Breast epithelium (tissue), 4 donors: Measurements from ENCODE around the gene RAD23B. TPM values are rescaled to one million over a fixed set of nuclear protein-coding genes. Genes with fewer than 3 reads are reported as not detected.

Source experiments
- DNase-seq, 2 donors: peaks; one replicate each; pipeline ENCODE4 v3.0.0-alpha.2; 2019; ENCODE audit warnings: low spot score in 2 of 2
- H3K27ac ChIP-seq, 2 donors: fragments of 200-600 bp; sonication (generic) in 1 of 2; one replicate each; pipeline ENCODE4 v1.5.1; 2016 to 2019; ENCODE audit warnings: mild to moderate bottlenecking in 1 of 2
- H3K27me3 ChIP-seq, 2 donors: fragments of 200-600 bp; sonication (generic) in 1 of 2; one replicate each; pipeline versions ENCODE4 v1.5.1 to v1.6.0; 2017 to 2019; ENCODE audit warnings: control low read depth in 1 of 2, mild to moderate bottlenecking in 1 of 2
- H3K36me3 ChIP-seq: fragments of 200-600 bp; one replicate; pipeline ENCODE4 v1.5.1; 2019
- H3K4me1 ChIP-seq, 2 donors: fragments of 200-600 bp; sonication (generic); one replicate each; pipeline ENCODE4 v1.5.1; 2016 to 2019; ENCODE audit warnings: control low read depth in 1 of 2
- H3K4me3 ChIP-seq, 3 donors: fragments of 200-600 bp; sonication (generic); 1 replicate in 2 of 3; 2 replicates in 1 of 3; pipeline ENCODE4 v1.5.1; 2016 to 2019; ENCODE audit warnings: mild to moderate bottlenecking in 3 of 3, moderate library complexity in 2 of 3
- H3K9me3 ChIP-seq, 2 donors: fragments of 200-600 bp; sonication (generic) in 1 of 2; one replicate each; pipeline ENCODE4 v1.5.1; 2016 to 2019; ENCODE audit warnings: control low read depth in 1 of 2
- POLR2A ChIP-seq: fragments of 450-650 bp; IDR thresholded peaks from one replicate; pipeline ENCODE4 v1.6.1; 2016; ENCODE audit warnings: antibody characterized with exemption, mild to moderate bottlenecking, moderate library complexity
- POLR2AphosphoS5 ChIP-seq, 3 donors: sonication (generic); formaldehyde crosslinking; IDR thresholded peaks; one replicate each; pipeline ENCODE4 v1.6.1; 2017; ENCODE audit warnings: antibody characterized with exemption in 3 of 3
- intact Hi-C: fragments of 100-400 bp; cut with DNase I; formaldehyde crosslinking; loops from one replicate; pipeline ENCODE4 v1.15.1; 2023; ENCODE audit warnings: low total_unique reads
- total RNA-seq, 3 donors: library from RNA; depleted of rRNA; stranded (reverse); fragments of >200 nt; gene quantifications; one replicate each; pipeline ENCODE4 v1.1.0, GENCODE V29; 2016
- TF ChIP-seq, protein P1 (sequence below), 3 donors: fragments of 450-650 bp; IDR thresholded peaks; one replicate each; pipeline ENCODE4 v1.5.1; 2016 to 2017; ENCODE audit warnings: antibody characterized with exemption in 3 of 3, mild to moderate bottlenecking in 3 of 3, moderate library complexity in 3 of 3

Gene RAD23B
- total RNA-seq, 3 donors from 2014 or later, result 63.6 to 70.2 (median 68.1) TPM

DNA sequence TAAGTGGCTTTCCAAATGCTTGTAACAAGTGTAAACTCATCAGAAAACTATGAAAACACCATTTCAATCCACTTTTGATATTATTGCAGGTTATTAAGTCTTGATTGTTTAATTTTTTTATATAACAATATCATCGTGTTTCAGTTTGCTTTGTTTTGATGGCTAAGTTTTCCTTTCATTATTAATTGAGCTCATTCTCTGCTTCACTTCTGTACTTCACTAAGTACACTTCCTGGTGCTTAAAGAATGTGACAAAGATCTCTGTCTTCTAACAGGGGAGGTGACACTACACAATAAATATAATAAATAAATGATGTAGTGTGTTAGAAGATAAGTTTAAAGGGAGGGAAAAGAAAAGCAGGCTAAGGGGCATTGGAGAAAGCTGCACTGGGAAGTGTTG lies 13.0 kb upstream of the RAD23B start:
- H3K27ac ChIP-seq, result peak overlapping the region in 1 of 2 donors; percentile 60
- no peaks in the 10 kb centered on the region for H3K4me1 ChIP-seq
- DNase-seq, result no peak
- no peak overlapping the region for H3K4me3 ChIP-seq
- no peaks in the 10 kb centered on the region for H3K36me3 ChIP-seq
- intact Hi-C loops, result no loop called here
- TF ChIP-seq POLR2AphosphoS5 (IDR thresholded peaks at IDR 0.05), result no peak
- no peaks in the 10 kb centered on the region for H3K9me3 ChIP-seq
- no peaks in the 10 kb centered on the region for H3K27me3 ChIP-seq

DNA sequence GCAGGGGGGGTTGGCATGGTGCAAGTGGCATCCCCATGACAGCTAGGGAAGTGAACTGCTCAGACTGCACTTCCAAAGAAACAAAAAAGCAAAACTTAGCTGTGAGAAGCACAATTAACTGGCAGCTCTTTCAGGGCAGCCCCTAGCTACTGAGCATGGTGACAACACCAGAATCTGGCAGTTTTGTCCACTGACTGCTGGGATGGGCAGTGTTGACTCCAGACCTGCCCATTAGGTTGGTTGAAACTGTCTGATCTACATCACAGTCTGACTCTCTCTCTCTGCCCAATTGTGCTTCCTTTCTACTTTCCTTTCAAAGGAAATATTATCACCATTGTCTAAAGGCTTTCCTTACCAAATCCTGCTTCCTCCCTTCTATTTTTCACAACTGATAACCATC lies 12.5 kb upstream of the RAD23B start:
- no peak for DNase-seq
- H3K27me3 ChIP-seq, result no peaks in the 10 kb centered on the region
- intact Hi-C loops, result no loop called here
- peak overlapping the region; percentile 43 to 60 for H3K27ac ChIP-seq
- H3K36me3 ChIP-seq, result no peaks in the 10 kb centered on the region
- H3K4me1 ChIP-seq, result no peaks in the 10 kb centered on the region
- TF ChIP-seq POLR2AphosphoS5 (IDR thresholded peaks at IDR 0.05), result no peak
- TF ChIP-seq, protein P1, sequence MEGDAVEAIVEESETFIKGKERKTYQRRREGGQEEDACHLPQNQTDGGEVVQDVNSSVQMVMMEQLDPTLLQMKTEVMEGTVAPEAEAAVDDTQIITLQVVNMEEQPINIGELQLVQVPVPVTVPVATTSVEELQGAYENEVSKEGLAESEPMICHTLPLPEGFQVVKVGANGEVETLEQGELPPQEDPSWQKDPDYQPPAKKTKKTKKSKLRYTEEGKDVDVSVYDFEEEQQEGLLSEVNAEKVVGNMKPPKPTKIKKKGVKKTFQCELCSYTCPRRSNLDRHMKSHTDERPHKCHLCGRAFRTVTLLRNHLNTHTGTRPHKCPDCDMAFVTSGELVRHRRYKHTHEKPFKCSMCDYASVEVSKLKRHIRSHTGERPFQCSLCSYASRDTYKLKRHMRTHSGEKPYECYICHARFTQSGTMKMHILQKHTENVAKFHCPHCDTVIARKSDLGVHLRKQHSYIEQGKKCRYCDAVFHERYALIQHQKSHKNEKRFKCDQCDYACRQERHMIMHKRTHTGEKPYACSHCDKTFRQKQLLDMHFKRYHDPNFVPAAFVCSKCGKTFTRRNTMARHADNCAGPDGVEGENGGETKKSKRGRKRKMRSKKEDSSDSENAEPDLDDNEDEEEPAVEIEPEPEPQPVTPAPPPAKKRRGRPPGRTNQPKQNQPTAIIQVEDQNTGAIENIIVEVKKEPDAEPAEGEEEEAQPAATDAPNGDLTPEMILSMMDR (IDR thresholded peaks at IDR 0.05), result no peak
- no peak for TF ChIP-seq POLR2A
- no peaks in the 10 kb centered on the region for H3K9me3 ChIP-seq
- no peak overlapping the region for H3K4me3 ChIP-seq

DNA sequence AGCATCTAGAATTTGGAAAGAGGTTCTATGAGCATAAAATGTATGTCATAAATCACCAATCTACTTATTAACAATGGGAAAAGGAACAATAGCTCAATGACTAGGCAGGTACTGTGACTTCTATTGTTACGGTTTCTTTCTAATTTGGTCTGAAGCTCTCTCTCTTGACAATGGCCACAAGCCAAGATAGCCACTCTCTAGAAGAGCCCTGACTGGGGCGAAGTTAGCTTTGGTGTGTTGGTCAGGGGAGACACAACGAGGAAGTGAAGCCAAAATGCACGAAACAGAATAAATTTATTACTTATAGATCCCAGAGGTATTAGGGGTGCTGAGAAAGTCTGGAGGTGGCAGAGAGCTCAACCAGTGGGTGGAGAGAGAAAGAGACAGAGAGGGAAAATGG lies 9.4 kb upstream of the RAD23B start:
- no peak overlapping the region for H3K4me3 ChIP-seq
- no peaks in the 10 kb centered on the region for H3K27me3 ChIP-seq
- no peak overlapping the region for H3K27ac ChIP-seq
- H3K36me3 ChIP-seq, result no peaks in the 10 kb centered on the region
- intact Hi-C loops, result no loop called here
- H3K9me3 ChIP-seq, result no peaks in the 10 kb centered on the region
- TF ChIP-seq, protein P1 (IDR thresholded peaks at IDR 0.05), result no peak
- DNase-seq, result no peak
- no peaks in the 10 kb centered on the region for H3K4me1 ChIP-seq

DNA sequence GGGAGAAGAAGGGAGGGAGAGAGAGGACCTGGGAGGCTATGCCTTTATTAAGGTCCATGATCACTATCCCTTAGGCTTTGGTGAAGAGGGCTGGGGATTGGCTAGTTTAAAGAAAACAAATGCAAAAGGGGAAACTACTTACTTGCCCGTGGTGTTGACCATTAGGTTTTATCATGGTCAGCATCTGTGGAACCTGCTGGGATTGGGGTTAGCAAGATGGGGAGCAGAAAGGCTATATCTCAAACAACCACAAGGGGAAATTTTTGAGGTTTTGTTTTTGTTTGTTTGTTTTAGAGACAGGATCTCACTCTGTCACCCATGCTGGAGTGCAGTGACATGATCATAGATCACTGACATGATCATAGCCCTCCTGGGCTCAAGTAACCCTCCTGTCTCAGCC lies 9.0 kb upstream of the RAD23B start:
- intact Hi-C loops, result no loop called here
- H3K36me3 ChIP-seq, result no peaks in the 10 kb centered on the region
- H3K4me3 ChIP-seq, result no peak overlapping the region
- no peak overlapping the region for H3K27ac ChIP-seq
- no peaks in the 10 kb centered on the region for H3K9me3 ChIP-seq
- no peaks in the 10 kb centered on the region for H3K27me3 ChIP-seq
- TF ChIP-seq POLR2AphosphoS5 (IDR thresholded peaks at IDR 0.05) (no peak), POLR2A (no peak)
- TF ChIP-seq, protein P1 (IDR thresholded peaks at IDR 0.05), result no peak
- H3K4me1 ChIP-seq, result no peaks in the 10 kb centered on the region
- DNase-seq, result no peak

DNA sequence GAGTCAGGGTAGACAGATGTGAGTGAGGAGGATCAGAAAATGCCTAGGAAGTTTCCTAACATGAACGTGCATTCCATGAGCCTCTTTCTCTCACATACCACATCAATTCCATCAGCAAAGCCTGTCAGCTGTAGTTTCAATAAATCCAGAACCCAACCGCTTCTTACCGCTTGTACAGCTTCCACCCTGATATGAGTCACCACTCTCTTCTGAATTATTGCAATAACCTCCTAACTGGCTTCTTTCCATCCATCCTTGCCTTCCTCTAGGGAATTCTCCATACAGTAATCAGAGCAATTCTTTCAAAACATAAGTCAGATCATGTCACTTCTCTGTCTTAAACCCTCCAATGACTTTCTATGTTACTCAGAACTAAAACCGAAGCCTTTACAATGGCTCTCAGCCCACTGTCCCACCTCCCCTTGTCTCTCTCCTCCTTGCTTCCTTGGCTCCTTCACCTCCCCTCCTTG lies 8.1 kb upstream of the RAD23B start:
- Histone ChIP-seq H3K36me3 (no peaks in the 10 kb centered on the region), H3K27me3 (no peaks in the 10 kb centered on the region), H3K4me3 (no peak overlapping the region), H3K27ac (no peak overlapping the region), H3K4me1 (no peaks in the 10 kb centered on the region), H3K9me3 (no peaks in the 10 kb centered on the region)
- intact Hi-C loops, result no loop called here
- no peak for DNase-seq
- TF ChIP-seq POLR2A (no peak), POLR2AphosphoS5 (IDR thresholded peaks at IDR 0.05) (peak in 1 of 3 donors; percentile 18)
- TF ChIP-seq, protein P1 (IDR thresholded peaks at IDR 0.05), result no peak

DNA sequence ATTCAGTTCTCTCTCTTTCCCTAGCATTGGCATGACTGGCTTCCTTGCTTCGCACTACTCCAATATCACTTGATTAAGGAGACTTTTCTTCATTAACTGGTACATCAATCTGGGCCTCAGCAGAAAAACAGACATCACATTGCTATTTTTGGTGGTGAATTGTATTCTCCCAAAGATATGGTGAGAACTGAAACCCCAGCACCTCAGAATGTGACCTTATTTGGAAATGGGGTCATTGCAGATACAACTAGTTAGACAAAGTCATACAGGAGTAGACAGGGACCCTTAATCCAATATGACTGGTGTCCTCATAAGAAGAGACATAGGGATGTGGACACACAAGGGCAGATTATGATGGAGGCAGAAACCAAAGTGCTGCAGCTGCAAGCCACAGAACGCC lies 7.5 kb upstream of the RAD23B start:
- TF ChIP-seq POLR2A, result no peak
- TF ChIP-seq, protein P1 (IDR thresholded peaks at IDR 0.05), result no peak
- no peak for TF ChIP-seq POLR2AphosphoS5 (IDR thresholded peaks at IDR 0.05)
- DNase-seq, result no peak
- Histone ChIP-seq H3K9me3 (no peaks in the 10 kb centered on the region), H3K4me3 (no peak overlapping the region), H3K27ac (no peak overlapping the region), H3K4me1 (no peaks in the 10 kb centered on the region), H3K27me3 (no peaks in the 10 kb centered on the region), H3K36me3 (no peaks in the 10 kb centered on the region)
- intact Hi-C loops, result no loop called here
